ENCODE measurements around the gene MRPS27.

The MRPS27 gene

DNA sequence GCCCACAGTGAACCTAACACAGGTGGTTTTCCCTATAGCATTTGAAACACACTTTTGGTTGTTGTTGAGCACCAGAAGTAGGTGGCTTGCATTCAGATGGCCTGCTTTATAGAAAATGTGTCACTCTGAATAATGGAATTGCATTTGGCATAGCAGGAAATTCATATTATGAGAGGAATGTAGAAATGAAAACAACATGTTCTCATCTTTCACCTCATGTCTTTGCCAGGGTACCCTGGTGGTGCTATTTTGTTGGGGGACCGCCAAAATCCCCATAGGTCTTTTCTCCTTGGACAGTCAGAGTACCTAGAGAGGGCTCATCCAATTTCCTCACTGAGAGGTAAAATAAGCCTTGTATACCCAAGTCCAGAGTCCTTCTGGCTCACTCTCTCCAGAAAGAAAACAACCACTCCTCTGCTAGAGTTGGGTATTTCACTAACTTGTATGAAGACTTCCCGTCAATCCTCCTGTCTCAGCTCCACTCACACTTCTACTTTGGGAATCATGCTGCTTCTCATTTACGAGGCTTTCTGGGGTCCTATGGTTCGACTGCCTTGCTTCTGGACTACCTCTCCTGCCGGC is 67.4 kb downstream of the MRPS27 start:
- no peak for DNase-seq

DNA sequence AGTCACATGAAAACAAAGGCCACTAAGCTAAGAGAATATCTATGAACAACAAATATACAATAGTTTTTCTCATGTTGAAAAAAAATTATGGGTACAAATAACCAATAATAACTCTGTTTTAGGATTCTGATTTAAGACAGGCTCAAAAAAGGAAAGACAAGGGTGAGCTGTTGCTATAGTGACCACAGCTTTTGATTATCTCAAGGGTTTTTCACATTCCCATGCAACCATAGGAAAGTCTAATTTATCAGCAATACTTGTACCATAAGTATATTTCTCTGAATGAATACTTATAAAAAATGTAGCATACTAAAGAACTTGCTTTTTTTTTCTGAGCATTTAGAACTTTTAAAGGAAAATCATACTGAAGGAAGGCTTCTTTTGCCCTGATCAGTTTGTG is 68.0 kb downstream of the MRPS27 start:
- no peak for DNase-seq

DNA sequence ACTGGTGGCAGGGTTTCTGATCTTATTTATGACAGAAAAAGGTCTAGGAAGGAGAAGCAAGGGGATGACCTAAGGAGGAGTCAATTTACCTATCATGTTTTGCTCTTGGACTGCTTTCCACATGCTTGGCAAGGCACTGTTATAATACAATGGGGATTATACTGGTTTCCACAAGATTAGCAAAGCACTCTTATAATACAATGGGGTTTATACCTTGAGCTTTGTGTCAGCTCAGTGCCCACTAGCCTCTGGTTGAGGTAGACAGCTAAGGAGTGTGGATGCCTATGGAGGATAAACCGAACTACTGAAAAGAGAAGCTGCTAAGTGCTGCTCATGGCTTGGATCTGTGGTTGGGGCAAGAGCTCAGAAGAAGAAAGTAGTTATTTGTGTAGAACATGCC is 68.7 kb downstream of the MRPS27 start:
- DNase-seq = no peak

DNA sequence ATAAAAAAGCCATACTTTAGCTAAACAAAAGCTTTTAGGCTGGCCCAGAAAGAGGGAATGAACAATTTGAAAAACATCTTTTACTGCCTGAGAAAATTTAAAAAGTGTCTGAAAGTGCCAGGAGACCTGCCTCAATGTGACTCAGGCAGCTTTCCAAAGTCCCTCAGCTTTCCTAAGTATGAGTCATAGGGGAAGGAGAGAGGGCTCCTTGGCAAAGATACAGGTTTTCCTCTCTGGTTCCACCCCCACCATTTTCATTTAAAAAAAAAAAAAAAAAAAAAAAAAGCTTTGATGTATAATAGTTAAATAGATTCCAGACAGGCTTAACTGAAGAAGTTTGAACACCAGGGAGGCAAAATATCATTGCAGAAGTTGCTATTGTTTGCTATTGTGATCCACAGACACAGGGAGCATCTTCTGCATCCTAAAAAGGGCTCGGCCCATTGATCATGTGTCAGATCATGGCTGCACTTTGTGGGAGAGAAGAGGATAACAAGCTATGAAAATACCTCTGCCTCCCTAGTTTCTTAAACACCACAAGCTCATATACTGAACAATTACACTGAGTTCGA is 71.5 kb downstream of the MRPS27 start:
- no peak for DNase-seq

DNA sequence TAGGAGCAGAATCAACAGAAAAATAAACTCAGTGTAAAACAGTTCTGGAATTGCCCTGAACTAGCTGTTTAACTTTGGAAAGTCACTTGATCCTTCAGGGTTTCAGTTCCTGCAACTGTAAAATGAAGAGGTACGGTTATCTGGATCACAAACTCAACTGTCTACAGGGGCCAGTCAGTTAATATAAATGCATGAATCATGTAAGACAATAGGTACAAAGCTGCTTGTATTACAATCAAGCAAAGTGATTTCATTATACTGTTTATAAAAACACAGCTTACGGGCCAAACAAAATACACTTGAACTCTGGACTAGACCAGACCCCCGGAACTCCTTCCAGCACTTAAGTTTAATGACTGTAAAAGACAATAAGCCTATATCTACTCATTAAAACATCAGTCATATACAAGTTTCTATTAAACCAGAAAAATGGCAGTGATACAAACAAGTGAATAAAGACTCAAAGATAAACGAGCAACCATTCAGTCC is 73.0 kb downstream of the MRPS27 start:
- DNase-seq = no peak

DNA sequence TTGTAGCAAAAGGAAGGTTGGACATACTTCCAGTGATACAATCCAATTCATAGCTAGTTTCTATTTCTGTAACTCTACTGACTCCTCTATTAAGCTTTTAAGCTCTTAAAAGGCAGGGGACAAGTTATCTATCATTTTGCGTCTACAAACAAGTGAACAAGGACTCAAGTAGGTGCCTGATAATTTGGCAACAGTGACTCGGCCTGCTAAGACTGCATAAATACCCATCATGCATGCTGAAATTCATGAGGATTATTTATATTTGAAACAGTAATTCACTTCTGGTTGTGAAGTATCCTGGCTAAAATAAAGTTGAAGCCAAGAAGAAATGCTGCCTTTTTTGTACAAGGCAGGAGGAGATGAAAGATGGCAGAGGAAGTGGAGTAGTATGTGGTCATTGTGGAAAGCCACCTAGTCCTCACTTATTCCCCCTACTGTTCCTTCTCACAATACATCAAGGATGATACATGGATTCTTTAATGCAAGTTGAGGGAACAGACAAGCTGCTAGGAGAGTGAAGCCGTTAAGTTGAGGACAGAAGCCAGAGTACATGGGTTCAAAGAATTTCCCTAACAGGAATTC is 74.0 kb downstream of the MRPS27 start:
- no peak for DNase-seq

DNA sequence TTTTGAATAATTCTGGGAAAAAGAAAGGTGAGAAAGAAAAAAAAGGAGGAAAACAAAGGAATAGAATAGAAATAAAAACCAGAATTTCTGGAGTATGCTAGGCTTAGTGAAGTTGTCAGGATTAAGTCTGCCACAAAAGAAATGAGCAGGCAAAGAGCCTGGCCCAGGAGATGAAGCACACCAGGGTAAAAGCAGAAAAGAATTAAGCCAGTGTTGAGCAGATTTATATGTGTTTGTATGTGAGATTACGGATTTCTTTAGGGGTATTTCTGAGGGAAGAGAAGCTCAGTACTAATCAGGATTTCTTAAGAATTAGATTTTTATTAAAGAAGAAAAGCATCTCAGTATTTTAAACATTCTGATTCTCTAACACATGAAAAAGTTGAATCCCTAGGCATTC is 74.5 kb downstream of the MRPS27 start:
- DNase-seq = no peak

DNA sequence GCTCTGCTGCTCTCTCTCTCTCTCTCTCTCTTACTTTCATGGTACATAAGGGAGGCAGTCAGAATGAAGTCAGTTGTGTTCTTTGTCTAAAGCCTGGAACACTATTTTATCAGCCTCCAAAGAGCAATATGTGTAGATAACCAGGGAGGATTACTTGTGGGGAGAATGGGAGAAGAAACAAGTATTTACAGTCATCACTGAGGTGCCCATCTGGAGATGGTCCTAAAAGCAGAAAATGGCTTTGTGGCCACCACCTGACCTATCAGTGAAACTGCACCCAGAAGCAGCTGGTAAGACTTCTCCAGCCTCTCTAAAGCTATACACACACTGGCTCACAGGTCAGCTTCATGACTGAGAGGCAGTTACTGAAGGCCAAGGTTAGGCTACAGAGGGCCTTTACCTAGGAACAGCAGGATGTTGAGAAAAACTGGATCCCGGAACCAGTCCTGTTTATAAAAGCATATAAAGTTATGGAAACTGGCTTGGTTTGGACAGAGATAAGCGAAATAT is 75.1 kb downstream of the MRPS27 start:
- DNase-seq = no peak

DNA sequence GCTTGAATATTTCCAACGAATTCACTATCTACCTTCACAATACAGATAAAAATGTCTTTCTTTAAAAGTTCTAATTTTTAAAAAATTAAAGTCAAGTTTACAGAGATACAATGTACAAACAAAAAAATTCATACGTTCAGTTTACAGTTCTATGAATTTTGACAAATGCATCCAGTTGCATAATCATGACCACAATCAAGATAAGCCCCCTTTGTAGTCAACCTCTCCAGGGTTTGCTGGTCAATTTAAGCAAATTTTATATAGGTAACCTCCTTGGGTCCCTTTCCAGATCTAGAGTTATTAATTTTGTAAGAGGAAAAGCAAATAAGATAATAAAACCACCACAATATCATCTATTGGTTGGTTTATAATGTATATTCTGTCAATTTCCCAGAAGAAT is 76.3 kb downstream of the MRPS27 start:
- DNase-seq = no peak

DNA sequence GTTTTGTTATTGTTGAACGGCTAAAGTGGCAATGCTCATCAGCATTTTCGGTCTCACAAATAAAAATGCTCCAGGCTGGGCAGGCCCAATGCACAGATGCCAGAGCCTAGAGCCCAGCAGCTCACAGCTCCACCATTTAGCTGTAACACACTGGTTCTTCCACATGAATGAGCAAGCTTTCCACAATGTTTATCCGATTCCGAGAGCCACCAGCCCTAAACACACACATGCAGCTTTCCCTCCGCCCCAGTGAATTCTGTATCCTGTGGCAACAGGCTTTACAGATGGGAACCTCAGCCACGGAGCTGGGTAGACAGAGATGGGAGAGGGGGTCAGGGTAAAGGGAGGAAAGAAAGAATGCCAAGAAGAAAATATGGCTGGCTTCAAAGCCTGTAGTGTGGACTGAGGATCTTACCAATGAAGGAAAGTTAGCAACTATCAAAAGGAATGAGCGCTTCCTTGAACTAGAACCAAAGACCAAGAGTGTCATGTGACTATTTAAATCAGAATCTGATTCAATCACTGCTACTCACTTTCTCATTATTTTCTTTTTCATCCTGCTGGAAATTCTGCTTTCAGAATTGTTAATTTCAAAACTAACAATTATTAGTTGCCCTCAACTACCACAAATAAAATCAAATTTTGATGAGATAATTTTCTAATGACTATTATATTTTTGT is 77.1 kb downstream of the MRPS27 start:
- DNase-seq = no peak

DNA sequence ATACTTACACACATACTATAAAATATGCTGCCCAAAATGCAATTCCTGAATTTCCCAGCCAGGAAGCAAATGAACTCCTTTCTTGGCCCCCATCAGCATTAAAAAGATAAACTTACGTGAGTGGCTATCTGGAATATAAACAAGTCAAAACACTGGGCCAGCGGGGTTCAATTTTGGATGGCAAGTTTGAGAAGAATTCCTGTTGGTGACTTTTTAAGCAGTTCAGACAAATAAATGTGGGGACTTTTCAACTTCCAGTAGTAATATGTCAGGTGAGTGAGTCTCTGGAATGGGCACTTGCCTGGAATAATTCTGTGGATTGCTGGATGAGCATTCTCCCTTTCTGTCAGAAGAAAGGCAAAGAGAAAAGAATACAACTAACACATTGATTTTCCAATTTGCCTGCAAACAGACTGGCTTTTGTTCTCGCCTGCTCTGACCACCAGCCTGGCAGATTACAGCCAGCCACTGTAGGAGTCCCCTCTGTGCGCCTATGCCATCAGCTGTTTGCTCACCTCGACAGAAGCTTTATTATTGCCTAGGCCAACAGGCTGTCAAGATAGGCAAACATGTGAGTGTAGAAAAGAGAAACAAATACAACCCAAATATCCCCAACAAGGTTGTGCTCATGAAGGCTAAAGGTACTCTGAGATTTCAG is 78.6 kb downstream of the MRPS27 start:
- no peak for DNase-seq

DNA sequence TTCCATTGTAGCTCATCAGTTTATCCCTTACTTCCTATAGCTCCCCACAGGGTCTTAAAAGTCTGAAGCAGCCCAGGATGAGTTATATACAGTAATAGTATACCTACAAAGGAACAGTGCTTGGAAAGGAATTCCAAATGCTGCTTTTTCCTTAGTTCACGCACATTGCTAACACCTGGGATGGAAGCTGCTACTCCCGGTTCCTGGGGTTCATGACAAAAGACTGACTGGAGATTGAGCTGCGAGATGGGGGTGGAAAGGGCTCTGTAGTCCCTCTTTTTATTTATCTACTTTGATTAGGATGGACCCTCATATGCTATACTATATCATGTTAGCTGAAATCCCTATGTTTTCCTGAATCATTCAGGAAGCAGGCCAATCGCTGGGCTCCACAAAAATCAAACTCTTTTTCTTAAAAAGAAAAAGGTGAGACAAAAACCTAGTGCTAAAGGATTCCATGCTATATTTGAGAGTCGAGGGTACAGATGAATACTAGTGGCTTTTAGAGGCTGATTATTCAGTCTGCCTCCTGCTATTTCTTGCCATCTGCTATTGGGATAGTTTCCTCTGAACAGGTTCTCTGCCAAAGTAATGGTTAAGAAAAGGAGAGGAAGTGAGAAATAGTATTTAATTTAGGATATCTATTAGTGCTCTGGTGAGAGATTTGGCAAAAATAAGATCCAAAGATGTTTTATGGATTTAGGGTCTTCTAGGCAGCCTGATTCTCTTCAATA is 81.2 kb downstream of the MRPS27 start:
- DNase-seq = no peak

DNA sequence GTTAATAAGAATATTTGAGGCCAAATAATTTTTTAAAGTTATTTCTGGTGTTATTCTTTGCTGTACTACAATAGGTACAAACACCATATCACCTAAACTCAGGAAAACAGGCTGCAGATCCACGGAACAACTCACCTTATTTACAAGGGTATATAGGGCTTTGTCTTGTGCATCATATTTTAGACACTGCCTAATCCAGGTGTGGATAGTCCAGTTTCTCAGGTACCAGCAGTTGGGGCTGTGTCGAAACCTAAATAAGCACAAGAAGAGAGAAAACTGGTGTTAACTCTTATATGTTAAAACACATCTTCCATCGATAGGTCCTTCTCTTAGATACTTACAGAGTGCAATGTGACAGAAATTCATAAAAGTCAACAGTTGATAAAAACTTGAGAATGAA is 82.2 kb downstream of the MRPS27 start:
- no peak for DNase-seq

DNA sequence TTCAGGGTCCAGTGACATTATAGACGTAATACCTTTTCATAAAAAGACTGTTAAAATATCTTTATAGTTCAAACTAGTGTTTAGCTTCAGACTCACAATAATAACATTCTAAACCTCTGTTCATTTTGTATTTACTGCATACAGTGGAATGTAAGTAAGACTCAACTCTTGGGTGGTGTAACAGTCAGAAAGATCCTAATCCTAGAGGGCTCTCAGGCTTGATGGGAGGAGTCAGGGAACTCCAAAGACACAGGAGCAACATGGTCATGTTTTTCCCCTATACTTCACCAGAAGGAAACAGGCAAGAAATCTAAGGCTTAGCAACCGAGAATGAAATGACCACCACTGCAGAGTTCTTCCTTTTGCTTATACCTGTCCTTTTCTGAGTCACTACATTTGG is 82.6 kb downstream of the MRPS27 start:
- DNase-seq = no peak

DNA sequence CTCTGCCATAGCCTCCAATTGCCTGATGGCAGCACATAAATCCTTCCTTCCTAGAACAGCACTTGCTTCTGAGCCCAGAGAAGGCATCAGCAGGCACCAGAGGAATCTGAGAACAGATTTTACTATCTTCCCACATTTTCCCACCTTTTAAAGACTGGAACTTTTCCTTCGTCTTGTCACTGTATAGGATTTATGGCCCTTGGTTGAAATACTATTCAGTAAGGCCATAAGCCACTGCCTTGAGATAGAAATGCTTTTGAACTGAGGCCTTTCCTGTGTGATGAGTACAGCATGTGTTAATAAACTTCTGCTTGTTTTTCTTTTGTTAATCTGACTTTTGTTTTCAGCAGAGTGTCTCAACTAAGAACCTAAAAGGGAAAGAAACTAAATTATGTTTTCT is 84.3 kb downstream of the MRPS27 start:
- no peak for DNase-seq

DNA sequence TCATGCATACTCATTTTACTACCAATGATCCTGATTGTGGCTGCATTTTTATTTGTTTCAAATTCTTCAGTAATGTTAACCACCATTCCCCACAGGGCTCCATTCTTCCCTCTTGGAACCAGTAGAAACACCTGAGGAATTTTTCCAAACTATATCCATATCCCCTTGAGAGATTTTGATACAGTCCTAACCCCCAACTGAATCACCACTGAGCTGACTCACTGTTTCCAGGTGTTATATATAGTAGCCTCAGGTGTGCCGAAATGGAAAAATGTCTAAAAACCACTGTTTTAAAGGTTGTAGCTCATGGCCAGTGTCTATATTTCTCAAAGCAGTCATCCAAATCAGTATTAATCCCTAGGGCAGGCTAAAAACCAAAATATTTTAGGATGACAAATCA is 85.2 kb downstream of the MRPS27 start:
- DNase-seq = no peak

DNA sequence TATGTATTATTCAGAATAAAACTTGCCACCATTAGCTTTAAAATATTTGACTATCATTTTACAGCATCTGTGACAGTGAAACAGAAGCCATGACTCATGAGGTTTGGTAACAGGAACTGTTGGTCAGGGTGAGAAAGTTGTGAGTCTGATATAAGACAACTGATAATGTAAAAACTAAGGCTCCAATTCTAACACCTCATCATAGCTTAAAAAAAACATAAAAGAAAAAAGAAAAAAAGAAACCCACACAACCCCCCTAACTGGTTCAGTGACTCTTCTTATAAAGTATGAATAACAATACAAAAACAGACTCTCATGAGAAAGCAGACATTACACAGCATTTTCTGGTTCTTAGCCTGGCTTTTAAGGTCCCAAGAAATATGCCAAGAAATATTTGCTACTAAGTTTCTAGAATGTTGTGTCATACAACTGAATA is 85.8 kb downstream of the MRPS27 start:
- peak; percentile 67 for DNase-seq

DNA sequence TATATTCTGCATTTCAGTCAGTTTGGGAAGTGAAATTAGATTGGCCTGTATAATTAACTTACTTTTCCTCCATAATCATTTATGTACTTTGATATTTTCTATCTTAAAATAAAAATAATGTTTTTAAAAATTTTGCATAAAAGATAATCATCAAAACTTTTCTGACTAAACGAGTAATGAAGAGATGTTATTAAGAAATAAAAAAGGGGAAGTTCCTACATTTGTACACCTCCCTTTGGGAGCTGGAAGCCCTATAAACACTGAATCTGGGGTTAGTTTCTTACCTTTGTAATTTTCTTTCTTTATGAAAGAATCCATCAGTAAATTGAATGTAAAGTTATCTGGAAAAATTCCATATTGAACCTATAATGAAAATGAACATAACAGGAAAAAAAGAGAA is 86.2 kb downstream of the MRPS27 start:
- DNase-seq = no peak

DNA sequence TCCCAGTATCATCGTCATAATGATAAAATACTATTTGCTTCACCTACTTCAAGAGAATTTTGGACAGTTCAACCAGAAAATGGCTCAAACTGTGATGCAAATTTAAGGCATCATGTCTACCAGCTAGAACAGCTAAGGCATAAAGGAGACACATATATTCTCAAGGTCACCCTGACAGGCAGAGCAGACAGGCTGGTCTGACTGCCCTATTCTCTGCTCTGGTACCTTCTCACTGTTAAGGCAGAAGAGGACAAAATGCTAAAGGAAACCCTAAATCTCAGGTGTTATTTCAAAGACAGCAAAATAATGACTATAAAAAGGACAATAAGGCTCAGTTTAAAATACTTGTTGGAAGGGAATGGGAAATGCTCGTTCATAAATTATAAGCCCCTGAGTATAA is 87.2 kb downstream of the MRPS27 start:
- DNase-seq = no peak

DNA sequence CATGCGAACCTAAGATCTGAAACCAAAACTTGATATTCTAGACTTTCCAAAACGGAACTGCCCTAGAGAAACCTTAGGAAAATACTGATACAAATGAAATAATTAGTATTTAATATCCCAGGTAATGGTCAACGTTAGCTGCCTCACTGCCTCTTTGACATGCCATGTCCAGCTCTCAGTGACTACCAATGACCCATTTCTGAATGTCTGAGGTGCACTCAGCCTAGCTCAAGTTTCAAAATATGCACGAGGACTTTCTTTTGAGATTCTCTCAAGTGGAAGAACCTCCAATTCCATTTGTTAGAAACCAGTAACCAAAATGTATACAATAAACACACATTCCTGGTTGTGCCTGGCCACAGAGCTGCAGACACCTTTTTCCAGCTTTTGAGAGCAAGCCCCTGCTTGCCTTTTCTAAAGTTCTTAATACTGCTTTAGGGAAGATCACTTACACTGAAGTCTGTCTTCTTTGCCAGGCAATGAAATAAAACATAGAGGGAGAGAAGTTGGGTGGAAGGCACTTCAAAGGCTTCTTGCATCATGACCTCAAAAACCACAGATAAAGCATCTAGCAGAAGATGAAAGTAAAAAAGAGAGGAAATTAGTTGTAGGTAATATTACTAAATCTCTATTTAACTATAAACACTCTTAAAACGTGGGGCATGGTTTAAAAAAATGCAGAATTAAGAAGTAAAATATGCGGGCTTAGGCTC is 87.9 kb downstream of the MRPS27 start:
- peak; percentile 60 for DNase-seq

DNA sequence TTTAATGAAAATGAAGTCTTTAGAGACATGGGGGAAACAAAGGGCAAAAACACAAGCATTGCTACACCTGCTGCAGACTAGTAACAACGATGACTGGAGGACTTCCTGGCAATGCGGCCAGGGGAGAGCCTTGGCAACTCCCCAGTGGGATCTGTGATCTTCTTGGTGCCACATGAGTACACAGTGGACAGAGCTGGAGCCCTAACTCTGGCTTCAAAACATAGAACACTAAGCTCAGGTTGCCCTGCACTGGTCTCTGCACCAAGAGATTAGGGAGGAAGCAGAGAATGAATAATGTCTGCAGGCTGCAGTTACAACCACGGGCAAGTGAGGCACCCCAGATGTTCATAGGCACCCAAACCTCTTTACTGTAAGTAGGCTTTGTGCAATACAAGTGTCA is 91.1 kb downstream of the MRPS27 start:
- no peak for DNase-seq

DNA sequence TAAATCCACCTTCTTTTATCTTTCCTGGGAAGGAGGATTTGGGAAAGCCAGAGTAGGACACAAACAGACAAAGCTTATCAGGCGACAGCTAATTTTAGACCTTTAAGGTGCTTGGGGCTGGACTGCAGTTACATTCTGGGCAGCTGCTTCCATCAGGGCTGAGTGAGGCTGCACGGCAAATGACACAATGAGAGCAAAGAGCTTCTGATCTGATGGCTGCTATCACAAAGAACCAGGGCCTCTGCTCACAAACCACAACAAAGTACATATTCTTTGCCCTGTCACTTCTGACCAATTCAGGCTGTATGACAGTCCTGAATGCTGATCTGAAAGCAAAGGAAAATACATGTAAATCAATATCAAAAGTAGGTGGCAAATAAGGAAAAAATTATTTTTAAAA is 93.1 kb downstream of the MRPS27 start:
- DNase-seq = no peak

Measured in CD4-positive, alpha-beta T cell treated with Interleukin-10 for 1 hour (primary cell).